ENCODE results near the gene CELA3B.
"Not testable (repeated sequence)": the region's sequence is repeated elsewhere in the genome, so short reads cannot be mapped to it uniquely, and the experiment has no call there.

The CELA3B gene

GRCh38 chr1:21946836-21947587, 29.8 kb upstream of the CELA3B start:
- no peak for FAIRE-seq

- FAIRE-seq = no peak
Measured at GRCh38 chr1:21950734-21951133, 26.1 kb upstream of the CELA3B start.

- FAIRE-seq = no peak
Measured at GRCh38 chr1:21951226-21951870, 25.5 kb upstream of the CELA3B start.

GRCh38 chr1:21952786-21953520, 23.9 kb upstream of the CELA3B start:
- FAIRE-seq = no peak

GRCh38 chr1:21955058-21955457, 21.8 kb upstream of the CELA3B start:
- no peak for FAIRE-seq

GRCh38 chr1:21955501-21956281, 21.1 kb upstream of the CELA3B start:
- FAIRE-seq = no peak

- FAIRE-seq = no peak
Measured at GRCh38 chr1:21956720-21957552, 19.9 kb upstream of the CELA3B start.

- FAIRE-seq = no peak
Measured at GRCh38 chr1:21961337-21961736, 15.5 kb upstream of the CELA3B start.

GRCh38 chr1:21961799-21962198, 15.0 kb upstream of the CELA3B start:
- no peak for FAIRE-seq

GRCh38 chr1:21963477-21964217, 13.2 kb upstream of the CELA3B start:
- FAIRE-seq = no peak

GRCh38 chr1:21966247-21967000, 10.4 kb upstream of the CELA3B start:
- no peak for FAIRE-seq

GRCh38 chr1:21967216-21967615, 9.6 kb upstream of the CELA3B start:
- FAIRE-seq = not testable (repeated sequence)

- not testable (repeated sequence) for FAIRE-seq
Measured at GRCh38 chr1:21969066-21969465, 7.8 kb upstream of the CELA3B start.

GRCh38 chr1:21970523-21970922, 6.3 kb upstream of the CELA3B start:
- FAIRE-seq = not testable (repeated sequence)

GRCh38 chr1:21972973-21973441, 3.8 kb upstream of the CELA3B start:
- FAIRE-seq = not testable (repeated sequence)

- not testable (repeated sequence) for FAIRE-seq
Measured at GRCh38 chr1:21973948-21974347, 2.9 kb upstream of the CELA3B start.

GRCh38 chr1:21974699-21975098, 2.1 kb upstream of the CELA3B start:
- FAIRE-seq = not testable (repeated sequence)

- FAIRE-seq = not testable (repeated sequence)
Measured at GRCh38 chr1:21975296-21975695, 1.5 kb upstream of the CELA3B start.

GRCh38 chr1:21978209-21978608, 1.4 kb downstream of the CELA3B start:
- FAIRE-seq = not testable (repeated sequence)
